H9 (cell line): ENCODE measurements around the gene PCCB. TPM values are rescaled to one million over a fixed set of nuclear protein-coding genes. Genes with fewer than 3 reads are reported as not detected.

ENCODE experiments used
- DNase-seq: peaks from one replicate; pipeline ENCODE4 v3.0.0-alpha.2; 2017
- H2AFZ ChIP-seq: one replicate; pipeline ENCODE4 v1.6.1; 2013; ENCODE audit warnings: mild to moderate bottlenecking, low read length, control low read depth, moderate library complexity
- H2AK5ac ChIP-seq: 2 replicates; pipeline ENCODE4 v1.6.1; 2013; ENCODE audit warnings: low read length, control low read depth, mixed read lengths; ENCODE audit not compliant: insufficient read length
- H2BK120ac ChIP-seq: one replicate; pipeline ENCODE4 v1.6.1; 2013; ENCODE audit warnings: low read depth, mild to moderate bottlenecking, low read length, control low read depth, inconsistent platforms; ENCODE audit not compliant: poor library complexity, severe bottlenecking
- H2BK12ac ChIP-seq: 2 replicates; pipeline ENCODE4 v1.6.1; 2013; ENCODE audit warnings: low read length, control low read depth, mixed read lengths, low read depth; ENCODE audit not compliant: insufficient read length
- H2BK15ac ChIP-seq: 2 replicates; pipeline ENCODE4 v1.6.1; 2013; ENCODE audit warnings: low read depth, low read length, control low read depth
- H2BK20ac ChIP-seq: one replicate; pipeline ENCODE4 v1.6.1; 2013; ENCODE audit warnings: low read depth, mild to moderate bottlenecking, low read length, control low read depth, inconsistent platforms; ENCODE audit not compliant: poor library complexity, severe bottlenecking
- H2BK5ac ChIP-seq: 2 replicates; pipeline ENCODE4 v1.6.1; 2013; ENCODE audit warnings: low read length, control low read depth, mixed read lengths; ENCODE audit not compliant: insufficient read length
- H3K14ac ChIP-seq: 2 replicates; pipeline ENCODE4 v1.6.1; 2013; ENCODE audit warnings: low read length, control low read depth; ENCODE audit not compliant: insufficient read depth
- H3K18ac ChIP-seq: 2 replicates; pipeline ENCODE4 v1.6.1; 2013; ENCODE audit warnings: low read depth, mild to moderate bottlenecking, mixed read lengths, low read length, control low read depth; ENCODE audit not compliant: insufficient read length
- H3K23ac ChIP-seq: 2 replicates; pipeline ENCODE4 v1.6.1; 2013; ENCODE audit warnings: low read length, control low read depth, mixed read lengths, low read depth; ENCODE audit not compliant: insufficient read length
- H3K23me2 ChIP-seq: 2 replicates; pipeline ENCODE4 v1.6.1; 2013; ENCODE audit warnings: low read depth, mild to moderate bottlenecking, mixed read lengths, low read length, control low read depth; ENCODE audit not compliant: insufficient read length, poor library complexity, severe bottlenecking
- H3K27ac ChIP-seq: 2 replicates; pipeline ENCODE4 v1.5.1; 2013; ENCODE audit warnings: low read length, control low read depth, mixed read lengths, low read depth; ENCODE audit not compliant: insufficient read length
- H3K27me3 ChIP-seq: 2 replicates; pipeline ENCODE4 v1.6.1; 2013; ENCODE audit warnings: low read length, control low read depth, inconsistent platforms; ENCODE audit not compliant: insufficient read depth
- H3K4ac ChIP-seq: 2 replicates; pipeline ENCODE4 v1.6.1; 2013; ENCODE audit warnings: low read depth, mild to moderate bottlenecking, control low read depth, inconsistent platforms, low read length, moderate library complexity
- H3K4me1 ChIP-seq: 2 replicates; pipeline ENCODE4 v1.6.1; 2013; ENCODE audit warnings: low read length, control low read depth, inconsistent platforms; ENCODE audit not compliant: insufficient read depth
- H3K4me2 ChIP-seq: 2 replicates; pipeline ENCODE4 v1.6.1; 2013; ENCODE audit warnings: low read length, control low read depth, mixed read lengths; ENCODE audit not compliant: insufficient read length, insufficient read depth
- H3K56ac ChIP-seq: 2 replicates; pipeline ENCODE4 v1.6.1; 2013; ENCODE audit warnings: low read depth, mild to moderate bottlenecking, mixed read lengths, low read length, control low read depth; ENCODE audit not compliant: insufficient read length
- H3K79me1 ChIP-seq: 2 replicates; pipeline ENCODE4 v1.6.1; 2013; ENCODE audit warnings: low read depth, mild to moderate bottlenecking, moderate library complexity, low read length, control low read depth, inconsistent platforms; ENCODE audit not compliant: insufficient read depth, poor library complexity, severe bottlenecking
- H3K79me2 ChIP-seq: 2 replicates; pipeline ENCODE4 v1.6.1; 2013; ENCODE audit warnings: low read length, control low read depth, inconsistent platforms; ENCODE audit not compliant: insufficient read depth
- H3K9ac ChIP-seq: 2 replicates; pipeline ENCODE4 v1.6.1; 2013; ENCODE audit warnings: low read length, control low read depth, mixed read lengths; ENCODE audit not compliant: insufficient read length; ENCODE audit errors: extremely low read depth
- H3K9me3 ChIP-seq: one replicate; pipeline ENCODE4 v1.6.1; 2013; ENCODE audit warnings: low read depth, low read length, inconsistent platforms; ENCODE audit not compliant: control insufficient read depth
- H3T11ph ChIP-seq: one replicate; pipeline ENCODE4 v1.6.1; 2013; ENCODE audit warnings: mild to moderate bottlenecking, low read length, control low read depth, inconsistent platforms
- H4K20me1 ChIP-seq: one replicate; pipeline ENCODE4 v1.6.1; 2013; ENCODE audit not compliant: control insufficient read depth, insufficient read length, insufficient read depth
- H4K5ac ChIP-seq: 2 replicates; pipeline ENCODE4 v1.6.1; 2013; ENCODE audit warnings: low read depth, mild to moderate bottlenecking, mixed read lengths, low read length, control low read depth; ENCODE audit not compliant: insufficient read length
- H4K8ac ChIP-seq: replicated peaks from 2 replicates; pipeline ENCODE4 v1.6.1; 2013; ENCODE audit warnings: low read length, control low read depth, mixed read lengths, low read depth; ENCODE audit not compliant: insufficient read length
- H4K91ac ChIP-seq: 2 replicates; pipeline ENCODE4 v1.6.1; 2013; ENCODE audit warnings: low read depth, mild to moderate bottlenecking, moderate library complexity, mixed read lengths, low read length, control low read depth; ENCODE audit not compliant: insufficient read length
- H3K27ac Mint-ChIP-seq, 3 experiments: 2 replicates in 2 of 3; 3 replicates in 1 of 3; pipeline ENCODE4 v1.8.0; 2020 to 2021; ENCODE audit warnings: mixed read lengths in 3 of 3, mild to moderate bottlenecking in 1 of 3, moderate library complexity in 1 of 3
- H3K27me3 Mint-ChIP-seq: 2 replicates; pipeline ENCODE4 v1.8.0; 2021; ENCODE audit warnings: low read depth, mild to moderate bottlenecking, moderate library complexity, mixed read lengths
- H3K36me3 Mint-ChIP-seq, 3 experiments: 2 replicates in 2 of 3; 3 replicates in 1 of 3; pipeline ENCODE4 v1.8.0; 2020 to 2021; ENCODE audit warnings: low read depth in 3 of 3, mixed read lengths in 3 of 3; ENCODE audit not compliant: insufficient read depth in 1 of 3
- H3K4me1 Mint-ChIP-seq, 2 experiments: 2 replicates each; pipeline ENCODE4 v1.8.0; 2020; ENCODE audit warnings: mixed read lengths in 2 of 2
- H3K4me3 Mint-ChIP-seq, 2 experiments: 2 replicates in 1 of 2; 3 replicates in 1 of 2; pipeline ENCODE4 v1.8.0; 2020 to 2021; ENCODE audit warnings: mild to moderate bottlenecking in 2 of 2, mixed read lengths in 2 of 2, moderate library complexity in 1 of 2
- H3K9me3 Mint-ChIP-seq, 2 experiments: 2 replicates in 1 of 2; 3 replicates in 1 of 2; pipeline ENCODE4 v1.8.0; 2020; ENCODE audit warnings: mild to moderate bottlenecking in 2 of 2, mixed read lengths in 2 of 2, moderate library complexity in 1 of 2
- WGBS: extraction: QIAGEN DNeasy Blood & Tissue Kit; methylation state at CpG from one replicate; pipeline ENCODE4 v1.1.7; 2013; ENCODE audit warnings: missing lambda C conversion rate, low lambda C conversion rate, mixed read lengths; ENCODE audit not compliant: insufficient read length; ENCODE audit errors: extremely low coverage; 5-methylcytosine and 5-hydroxymethylcytosine counted together
- total RNA-seq: library from RNA; stranded (reverse); gene quantifications from 2 replicates; pipeline ENCODE4 v1.2.1, GENCODE V29; 2021
- TF ChIP-seq, protein P1 (sequence below): fragments of 200-600 bp; sonication (generic); conservative IDR thresholded peaks from 3 replicates; pipeline ENCODE4 v1.8.0; 2021; ENCODE audit warnings: antibody characterized with exemption, mild to moderate bottlenecking

The PCCB gene
- total RNA-seq, 1 experiment from 2014 or later: 68.9 TPM

- Histone ChIP-seq H3K18ac (no peak overlapping the region), H3K79me2 (no peaks in the 10 kb centered on the region), H4K8ac (no peak overlapping the region), H3K23ac (no peak overlapping the region), H3K9ac (no peak overlapping the region), H3K23me2 (no peaks in the 10 kb centered on the region), H3T11ph (no peak overlapping the region), H2BK15ac (no peak overlapping the region), H3K4me2 (no peak overlapping the region), H3K4me1 (no peaks in the 10 kb centered on the region), H3K79me1 (no peaks in the 10 kb centered on the region), H2BK20ac (no peak overlapping the region), H2BK12ac (no peak overlapping the region), H3K27ac (no peak overlapping the region), H4K91ac (no peak overlapping the region), H3K9me3 (no peaks in the 10 kb centered on the region), H2BK120ac (no peak overlapping the region), H2BK5ac (no peak overlapping the region), H3K4ac (no peak overlapping the region), H4K20me1 (no peaks in the 10 kb centered on the region), H3K56ac (no peak overlapping the region), H4K5ac (no peak overlapping the region), H3K27me3 (no peaks in the 10 kb centered on the region), H2AFZ (no peak overlapping the region), H2AK5ac (no peak overlapping the region), H3K14ac (no peak overlapping the region)
- TF ChIP-seq, protein P1, sequence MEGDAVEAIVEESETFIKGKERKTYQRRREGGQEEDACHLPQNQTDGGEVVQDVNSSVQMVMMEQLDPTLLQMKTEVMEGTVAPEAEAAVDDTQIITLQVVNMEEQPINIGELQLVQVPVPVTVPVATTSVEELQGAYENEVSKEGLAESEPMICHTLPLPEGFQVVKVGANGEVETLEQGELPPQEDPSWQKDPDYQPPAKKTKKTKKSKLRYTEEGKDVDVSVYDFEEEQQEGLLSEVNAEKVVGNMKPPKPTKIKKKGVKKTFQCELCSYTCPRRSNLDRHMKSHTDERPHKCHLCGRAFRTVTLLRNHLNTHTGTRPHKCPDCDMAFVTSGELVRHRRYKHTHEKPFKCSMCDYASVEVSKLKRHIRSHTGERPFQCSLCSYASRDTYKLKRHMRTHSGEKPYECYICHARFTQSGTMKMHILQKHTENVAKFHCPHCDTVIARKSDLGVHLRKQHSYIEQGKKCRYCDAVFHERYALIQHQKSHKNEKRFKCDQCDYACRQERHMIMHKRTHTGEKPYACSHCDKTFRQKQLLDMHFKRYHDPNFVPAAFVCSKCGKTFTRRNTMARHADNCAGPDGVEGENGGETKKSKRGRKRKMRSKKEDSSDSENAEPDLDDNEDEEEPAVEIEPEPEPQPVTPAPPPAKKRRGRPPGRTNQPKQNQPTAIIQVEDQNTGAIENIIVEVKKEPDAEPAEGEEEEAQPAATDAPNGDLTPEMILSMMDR: no peak
- no CpG with 5 or more reads among the region's 5 CpGs for WGBS
- no peaks in the 10 kb centered on the region for H3K27me3 Mint-ChIP-seq
- H3K36me3 Mint-ChIP-seq: peaks cover 56 to 69% (median 67%) of the 10 kb centered on the region in 3 experiments
- no peak overlapping the region for H3K4me3 Mint-ChIP-seq
- no peak overlapping the region for H3K27ac Mint-ChIP-seq
- no peak for DNase-seq
- H3K9me3 Mint-ChIP-seq: peaks cover 18% of the 10 kb centered on the region in 2 experiments
- H3K4me1 Mint-ChIP-seq: no peaks in the 10 kb centered on the region
Measured at GRCh38 chr3:136326316-136326715, 76.2 kb downstream of the PCCB start.
